Fibroblast of skin of abdomen (primary cell): ENCODE results near the gene KLRC1.
"Not testable (repeated sequence)": the region's sequence is repeated elsewhere in the genome, so short reads cannot be mapped to it uniquely, and the experiment has no call there.

ENCODE experiments used
- DNase-seq: peaks from one replicate; pipeline ENCODE4 v3.0.0-alpha.2; 2013

The KLRC1 gene

DNA sequence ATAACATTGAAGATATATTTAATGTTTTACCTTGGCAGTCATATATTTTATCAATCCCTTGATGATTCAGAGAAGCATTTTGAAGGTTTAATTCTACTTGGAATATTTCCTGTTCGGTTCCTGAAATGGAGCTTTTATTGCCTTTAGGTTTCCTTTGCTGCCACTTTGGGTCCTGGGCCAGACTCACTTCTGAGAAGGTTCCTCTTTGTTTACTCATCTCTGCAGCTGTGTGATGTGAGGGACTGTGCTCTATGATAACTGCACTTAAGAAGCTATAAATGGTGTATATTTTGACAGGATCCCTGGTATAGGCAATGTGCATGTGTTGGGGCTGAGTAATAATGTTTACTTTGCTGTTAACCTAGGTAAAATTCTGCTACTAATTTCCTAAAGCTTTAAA, 32.8 kb downstream of the KLRC1 start, which contains the start of gene KLRC3:
Gene KLRC3 (minus strand): TSS at position 262 of the 400 bp plus-strand sequence. CDS start 45 bp downstream, at position 217.
- DNase-seq: not testable (repeated sequence)

DNA sequence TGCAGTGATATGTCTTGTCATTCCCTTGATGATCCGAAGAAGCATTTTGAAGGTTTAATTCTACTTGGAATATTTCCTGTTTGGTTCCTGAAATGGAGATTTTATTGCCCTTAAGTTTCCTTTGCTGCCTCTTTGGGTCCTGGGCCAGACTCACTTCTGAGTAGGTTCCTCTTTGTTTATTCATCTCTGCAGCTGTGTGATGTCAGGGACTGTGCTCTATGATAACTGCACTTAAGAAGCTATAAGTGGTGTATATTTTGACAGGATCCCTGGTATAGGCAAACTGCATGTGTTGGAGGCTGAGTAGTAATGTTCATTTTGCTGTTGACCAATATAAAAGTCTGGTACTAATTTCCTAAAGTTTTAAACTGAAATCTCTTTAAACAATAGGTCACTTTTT, 43.8 kb downstream of the KLRC1 start, which contains the start of gene KLRC4:
Gene KLRC4 (minus strand): TSS at position 366 of the 400 bp plus-strand sequence. CDS start 182 bp downstream, at position 184.
- no peak for DNase-seq

DNA sequence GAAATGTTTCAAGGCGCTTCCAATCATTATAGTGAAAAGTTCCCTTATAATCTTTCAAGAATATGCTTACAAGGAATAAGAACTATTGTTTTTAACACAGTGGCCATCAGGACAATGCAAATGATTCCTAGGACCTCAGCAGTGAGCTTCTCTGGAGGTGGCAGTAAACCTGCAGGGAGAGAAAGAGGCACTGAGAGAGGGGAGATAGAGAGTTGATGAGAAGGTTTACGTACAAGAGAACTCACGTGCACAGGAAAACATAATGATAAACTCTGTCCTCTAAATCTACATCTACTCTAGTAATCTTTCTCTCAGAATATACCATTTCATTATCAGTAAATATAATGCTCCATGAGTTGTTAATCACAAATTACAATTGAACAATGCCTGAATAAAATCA, 44.3 kb downstream of the KLRC1 start:
- no peak for DNase-seq

DNA sequence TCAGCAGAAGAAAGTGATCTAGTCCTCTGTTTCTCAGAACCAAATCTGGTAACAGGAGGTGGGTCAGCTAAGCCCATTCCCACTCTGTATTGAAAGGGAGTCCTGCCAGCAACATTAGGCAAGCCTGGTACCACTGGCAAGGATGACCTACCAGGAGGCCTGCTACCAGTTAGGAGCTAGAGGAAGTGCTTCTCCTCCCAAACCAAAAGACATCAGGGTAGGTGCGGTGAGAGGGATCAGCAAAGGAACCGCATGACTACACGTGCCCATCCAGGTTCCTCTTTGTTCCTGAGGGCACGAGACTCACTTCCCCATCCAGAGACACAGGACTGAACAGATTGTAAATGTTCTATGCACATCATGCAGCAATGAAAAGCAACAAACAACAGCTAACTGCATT, 46.5 kb downstream of the KLRC1 start:
- DNase-seq: no peak

DNA sequence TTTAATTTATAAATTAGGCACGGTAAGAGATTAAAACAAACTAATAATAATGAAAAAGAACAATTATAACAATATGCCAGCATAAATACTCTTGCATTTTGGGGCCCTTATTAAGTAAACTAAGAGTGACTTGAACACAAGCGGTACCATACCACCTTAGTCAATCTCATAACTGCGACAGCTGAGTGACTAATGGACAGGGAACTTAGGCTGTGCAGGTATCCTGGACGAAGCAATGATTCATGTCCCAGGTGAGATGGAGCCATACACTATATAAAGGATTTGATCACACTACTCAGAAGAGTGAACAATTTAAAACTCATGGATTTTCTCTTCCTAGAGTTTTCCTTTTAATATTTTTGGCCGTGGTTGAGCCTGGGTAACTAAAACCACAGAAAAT, 47.9 kb downstream of the KLRC1 start:
- no peak for DNase-seq

DNA sequence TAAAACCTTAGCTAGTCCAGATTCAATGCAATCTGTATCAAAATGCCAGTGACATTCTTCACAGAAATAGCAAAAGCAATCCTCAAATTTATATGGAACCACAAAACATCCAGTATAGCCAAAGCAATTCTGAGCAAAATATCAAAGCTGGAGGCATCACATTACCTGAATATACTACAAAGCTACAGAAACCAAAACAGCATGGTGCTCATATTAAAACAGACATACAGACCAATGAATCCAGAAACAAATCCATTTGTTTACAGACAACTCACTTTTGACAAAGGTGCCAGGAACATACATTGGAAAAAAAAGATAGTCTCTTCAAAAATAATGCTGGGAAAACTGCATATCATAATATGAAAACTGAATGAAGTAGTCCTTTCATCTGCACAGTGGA, 48.4 kb downstream of the KLRC1 start:
- DNase-seq: no peak

DNA sequence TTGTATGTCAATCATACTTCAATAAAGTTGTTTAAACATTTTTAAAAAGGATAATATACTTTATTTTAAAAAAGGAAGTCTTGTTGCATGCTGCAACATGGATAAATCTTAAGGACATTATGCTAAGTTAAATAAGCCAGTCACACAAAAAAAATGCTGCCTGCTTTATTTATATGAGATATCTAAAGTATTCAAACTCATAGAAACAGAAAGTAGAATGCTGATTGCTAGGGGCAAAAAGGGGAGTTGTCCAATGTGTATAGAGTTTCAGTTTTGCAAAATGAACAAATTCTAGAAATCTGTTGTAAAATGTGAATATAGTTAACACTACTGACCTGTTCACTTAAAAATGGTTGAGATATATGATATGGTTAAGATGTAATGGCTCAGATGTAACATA, 52.3 kb downstream of the KLRC1 start:
- DNase-seq: no peak

DNA sequence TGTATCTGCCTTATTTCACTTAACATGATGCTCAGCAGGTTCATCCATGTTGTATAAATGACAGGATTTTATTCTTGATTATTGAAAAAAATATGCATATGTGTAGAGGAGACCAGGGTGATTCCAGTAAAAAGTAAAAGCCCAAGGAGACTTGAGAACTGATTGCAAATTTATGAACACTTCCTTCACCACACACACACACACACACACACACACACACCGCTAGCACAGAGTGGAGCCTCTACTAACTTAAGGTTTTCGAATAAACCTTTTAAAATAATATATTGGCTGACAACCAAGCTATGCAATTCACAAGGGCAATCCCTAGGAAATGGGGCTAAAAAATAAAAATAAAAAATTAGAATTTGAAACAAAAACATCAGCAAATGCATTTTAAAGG, 55.0 kb downstream of the KLRC1 start:
- no peak for DNase-seq

DNA sequence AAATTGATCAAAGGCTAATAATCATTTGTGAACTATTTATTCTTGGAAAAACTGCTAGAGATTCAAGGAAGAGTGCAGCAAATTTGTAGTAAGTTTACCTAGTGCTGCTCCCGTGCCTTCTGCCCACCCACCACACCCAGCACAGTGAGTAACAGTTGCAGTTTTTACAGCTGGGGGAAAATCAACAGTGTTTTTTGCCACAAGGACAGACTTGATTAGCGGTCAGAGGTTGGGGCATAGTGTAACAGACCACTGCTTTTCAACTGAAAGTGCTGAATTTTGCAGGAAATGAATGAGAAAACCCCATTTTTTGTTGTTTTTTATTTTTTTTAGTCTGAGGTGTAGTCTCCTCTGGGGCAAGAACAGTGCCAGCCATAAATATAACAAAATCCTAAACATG, 55.9 kb downstream of the KLRC1 start:
- no peak for DNase-seq

GRCh38 chr12:10396176-10396575, 57.0 kb downstream of the KLRC1 start:
- not testable (repeated sequence) for DNase-seq
